OCI-LY1 (cell line): ENCODE data around the gene PPP1R14B.

Experiments used
- H2AFZ ChIP-seq: fragments of 200-600 bp; sonication (generic), shearing (Covaris generic); 2 replicates; pipeline ENCODE4 v1.6.0; 2014; ENCODE audit warnings: antibody characterized with exemption, mild to moderate bottlenecking, low read length
- H3F3A ChIP-seq: fragments of 200-600 bp; sonication (generic), shearing (Covaris generic); 2 replicates; pipeline ENCODE4 v1.6.0; 2014; ENCODE audit warnings: mild to moderate bottlenecking, antibody characterized with exemption, low read length, moderate library complexity; ENCODE audit not compliant: insufficient read depth
- H3K27ac ChIP-seq: fragments of 200-600 bp; sonication (generic); 2 replicates; pipeline ENCODE4 v1.5.1; 2014; ENCODE audit warnings: low read length, mixed run types, mild to moderate bottlenecking, low read depth; ENCODE audit not compliant: poor library complexity, severe bottlenecking
- H3K27me3 ChIP-seq: fragments of 200-600 bp; sonication (generic); 2 replicates; pipeline ENCODE4 v1.6.0; 2014; ENCODE audit warnings: antibody characterized with exemption, mild to moderate bottlenecking, low read length, moderate library complexity; ENCODE audit not compliant: insufficient read depth
- H3K36me3 ChIP-seq: fragments of 200-600 bp; sonication (generic); 2 replicates; pipeline ENCODE4 v1.6.1; 2014; ENCODE audit warnings: mild to moderate bottlenecking, antibody characterized with exemption, low read length, moderate library complexity, mixed read lengths; ENCODE audit not compliant: insufficient read depth
- H3K4me1 ChIP-seq: fragments of 200-600 bp; sonication (generic); 2 replicates; pipeline ENCODE4 v1.5.1; 2014; ENCODE audit warnings: mild to moderate bottlenecking, low read length, moderate library complexity; ENCODE audit not compliant: insufficient read depth, severe bottlenecking
- H3K4me2 ChIP-seq: fragments of 200-600 bp; sonication (generic), shearing (Covaris generic); 2 replicates; pipeline ENCODE4 v1.6.1; 2014; ENCODE audit warnings: low read length
- H3K4me3 ChIP-seq: fragments of 200-600 bp; sonication (generic); 2 replicates; pipeline ENCODE4 v1.5.1; 2014; ENCODE audit warnings: low read length, low read depth, mild to moderate bottlenecking, mixed read lengths; ENCODE audit not compliant: poor library complexity, severe bottlenecking
- H3K79me2 ChIP-seq: fragments of 200-600 bp; shearing (Covaris generic); 2 replicates; pipeline ENCODE4 v1.6.1; 2016; ENCODE audit warnings: mixed run types, low read length, mixed read lengths; ENCODE audit not compliant: insufficient read depth
- H3K9ac ChIP-seq: fragments of 200-600 bp; sonication (generic), shearing (Covaris generic); 2 replicates; pipeline ENCODE4 v1.6.1; 2014; ENCODE audit warnings: mild to moderate bottlenecking, low read length, mixed read lengths
- H3K9me2 ChIP-seq: fragments of 200-600 bp; sonication (generic), shearing (Covaris generic); 2 replicates; pipeline ENCODE4 v1.6.1; 2014; ENCODE audit warnings: low read depth, mild to moderate bottlenecking, low read length, mixed read lengths
- H3K9me3 ChIP-seq: fragments of 200-600 bp; shearing (Covaris generic); 2 replicates; pipeline ENCODE4 v1.6.1; 2014; ENCODE audit warnings: low read length, mixed read lengths
- H4K20me1 ChIP-seq: fragments of 200-600 bp; sonication (generic), shearing (Covaris generic); 2 replicates; pipeline ENCODE4 v1.6.0; 2016; ENCODE audit warnings: mild to moderate bottlenecking, low read length; ENCODE audit not compliant: insufficient read depth
- EZH2 ChIP-seq: fragments of 200-600 bp; sonication (generic), shearing (Covaris generic); IDR thresholded peaks from 2 replicates; pipeline ENCODE4 v1.8.0; 2017; ENCODE audit warnings: borderline replicate concordance, mixed run types, mild to moderate bottlenecking, antibody characterized with exemption, low read length, moderate library complexity, mixed read lengths
- TF ChIP-seq, protein P1 (sequence below): fragments of 200-600 bp; sonication (generic), shearing (Covaris generic); IDR thresholded peaks from 2 replicates; pipeline ENCODE4 v1.5.1; 2017; ENCODE audit warnings: mild to moderate bottlenecking, antibody characterized with exemption, low read length, moderate library complexity, mixed read lengths

Gene PPP1R14B

DNA sequence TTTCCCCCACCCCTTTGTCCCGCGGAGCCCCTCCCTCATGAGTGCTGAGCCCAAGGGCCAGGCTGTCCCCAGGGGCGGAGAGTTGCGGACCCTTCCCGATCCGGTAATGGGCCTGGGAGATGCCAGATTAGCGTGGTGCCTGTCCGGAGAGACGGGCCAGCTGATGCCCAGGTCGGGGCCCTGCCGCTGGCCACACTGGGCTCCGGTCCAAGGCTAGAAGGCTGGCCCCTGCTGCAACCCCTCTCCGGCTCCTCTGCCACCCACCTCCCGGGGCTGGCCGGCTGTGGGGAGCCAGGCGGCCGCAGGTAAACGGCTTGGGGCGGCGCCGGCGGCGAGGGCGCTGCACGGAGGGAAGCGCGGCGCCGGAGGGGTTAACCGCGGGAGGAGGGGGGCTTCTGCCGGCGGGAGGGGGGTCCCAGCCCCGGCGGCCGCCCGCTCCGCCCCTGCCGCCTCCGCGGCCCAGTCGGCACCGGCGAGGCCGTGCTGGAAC, 44.6 kb upstream of the PPP1R14B start, which contains the start of gene KCNK4:
TSS of gene KCNK4 (plus strand) at position 41 of the 490 bp plus-strand sequence. CDS start 1,717 bp downstream, outside the sequence.
- Histone ChIP-seq H3K27me3 (peaks cover 8% of the 10 kb centered on the region; the same call in 1 of the 2 replicates), H3K79me2 (no peaks in the 10 kb centered on the region), H3K9me3 (no peaks in the 10 kb centered on the region), H4K20me1 (no peaks in the 10 kb centered on the region), H3K4me3 (no peak within 1 kb of the TSS), H3F3A (no peaks in the 10 kb centered on the region), H3K9me2 (no peaks in the 10 kb centered on the region), H3K4me2 (no peak within 1 kb of the TSS), H3K9ac (no peak within 1 kb of the TSS), H2AFZ (no peak within 1 kb of the TSS), H3K27ac (no peak within 1 kb of the TSS), H3K36me3 (no peaks in the 10 kb centered on the region), H3K4me1 (peaks cover 1% of the 10 kb centered on the region)
- TF ChIP-seq, protein P1, sequence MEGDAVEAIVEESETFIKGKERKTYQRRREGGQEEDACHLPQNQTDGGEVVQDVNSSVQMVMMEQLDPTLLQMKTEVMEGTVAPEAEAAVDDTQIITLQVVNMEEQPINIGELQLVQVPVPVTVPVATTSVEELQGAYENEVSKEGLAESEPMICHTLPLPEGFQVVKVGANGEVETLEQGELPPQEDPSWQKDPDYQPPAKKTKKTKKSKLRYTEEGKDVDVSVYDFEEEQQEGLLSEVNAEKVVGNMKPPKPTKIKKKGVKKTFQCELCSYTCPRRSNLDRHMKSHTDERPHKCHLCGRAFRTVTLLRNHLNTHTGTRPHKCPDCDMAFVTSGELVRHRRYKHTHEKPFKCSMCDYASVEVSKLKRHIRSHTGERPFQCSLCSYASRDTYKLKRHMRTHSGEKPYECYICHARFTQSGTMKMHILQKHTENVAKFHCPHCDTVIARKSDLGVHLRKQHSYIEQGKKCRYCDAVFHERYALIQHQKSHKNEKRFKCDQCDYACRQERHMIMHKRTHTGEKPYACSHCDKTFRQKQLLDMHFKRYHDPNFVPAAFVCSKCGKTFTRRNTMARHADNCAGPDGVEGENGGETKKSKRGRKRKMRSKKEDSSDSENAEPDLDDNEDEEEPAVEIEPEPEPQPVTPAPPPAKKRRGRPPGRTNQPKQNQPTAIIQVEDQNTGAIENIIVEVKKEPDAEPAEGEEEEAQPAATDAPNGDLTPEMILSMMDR, result no peak
- TF ChIP-seq EZH2, result no peak

GRCh38 chr11:64290352-64291261, 43.9 kb upstream of the PPP1R14B start:
- H3K9me3 ChIP-seq, result no peaks in the 10 kb centered on the region
- H3K9me2 ChIP-seq, result no peaks in the 10 kb centered on the region
- H3K4me3 ChIP-seq, result no peak overlapping the region
- H3K36me3 ChIP-seq, result no peaks in the 10 kb centered on the region
- H4K20me1 ChIP-seq, result no peaks in the 10 kb centered on the region
- no peak overlapping the region for H3K4me2 ChIP-seq
- H3K4me1 ChIP-seq, result peaks cover 6% of the 10 kb centered on the region
- H3K9ac ChIP-seq, result no peak overlapping the region
- TF ChIP-seq, protein P1, result no peak
- TF ChIP-seq EZH2, result no peak
- no peak overlapping the region for H3K27ac ChIP-seq
- no peaks in the 10 kb centered on the region for H3K79me2 ChIP-seq
- peaks cover 8% of the 10 kb centered on the region; the same call in 1 of the 2 replicates for H3K27me3 ChIP-seq
- H2AFZ ChIP-seq, result no peak overlapping the region
- H3F3A ChIP-seq, result no peaks in the 10 kb centered on the region

DNA sequence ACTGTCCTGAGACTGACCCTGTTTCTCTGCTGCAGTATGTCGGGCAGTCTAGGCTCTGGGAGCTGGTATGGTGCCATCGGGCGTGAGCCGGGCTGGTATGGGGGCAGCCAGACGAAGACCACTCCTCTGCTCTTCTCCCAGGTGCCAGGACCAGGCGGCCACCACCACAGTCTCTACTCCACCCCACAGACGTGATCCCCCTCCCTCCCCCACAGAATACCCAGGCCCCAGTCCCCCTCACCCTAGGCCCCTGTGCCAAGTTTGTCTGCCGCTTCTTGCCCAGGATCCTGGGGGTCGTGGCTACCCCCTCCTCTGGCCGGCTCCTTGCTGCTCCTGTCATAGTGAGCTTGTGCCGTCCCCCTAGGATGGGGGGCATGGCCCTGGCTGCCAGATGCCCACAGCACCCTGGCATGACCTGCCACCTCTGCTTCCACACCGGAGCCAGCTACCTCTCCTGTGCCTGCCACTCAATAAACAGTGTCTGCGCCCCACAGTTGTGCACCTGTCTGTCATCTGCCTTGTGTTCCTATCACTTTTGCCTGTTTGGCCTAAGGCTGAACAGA, 42.3 kb upstream of the PPP1R14B start:
- Histone ChIP-seq H3K36me3 (no peaks in the 10 kb centered on the region), H3K4me3 (no peak overlapping the region), H3F3A (no peaks in the 10 kb centered on the region), H3K4me1 (peaks cover 9% of the 10 kb centered on the region), H3K9ac (no peak overlapping the region), H3K79me2 (no peaks in the 10 kb centered on the region), H3K27ac (no peak overlapping the region), H3K27me3 (peaks cover 8% of the 10 kb centered on the region; the same call in 1 of the 2 replicates), H3K9me2 (no peaks in the 10 kb centered on the region), H2AFZ (no peak overlapping the region), H4K20me1 (no peaks in the 10 kb centered on the region), H3K4me2 (no peak overlapping the region), H3K9me3 (no peaks in the 10 kb centered on the region)
- TF ChIP-seq, protein P1, result no peak
- TF ChIP-seq EZH2, result no peak
